Activated CD8-positive, alpha-beta memory T cell treated with anti-CD3 and anti-CD28 coated beads for 36 hours (primary cell): ENCODE data around the gene BLMH. TPM values are rescaled to one million over a fixed set of nuclear protein-coding genes. Genes with fewer than 3 reads are reported as not detected.

Source experiments
- CTCF ChIA-PET: fragments of 350-600 bp; sonication (Branson Sonifier 250); formaldehyde crosslinking; loops from one replicate; lab custom pipeline; 2021; ENCODE audit warnings: antibody characterized with exemption; lab: Charles Lee
- POLR2A ChIA-PET: fragments of 350-600 bp; sonication (Branson Sonifier 250); formaldehyde crosslinking; loops from one replicate; lab custom pipeline; 2021; ENCODE audit warnings: antibody characterized with exemption; lab: Charles Lee
- total RNA-seq, 2 experiments: library from RNA; stranded (reverse); gene quantifications; one replicate each; pipeline ENCODE4 v1.2.3, GENCODE V29; 2021

BLMH gene
- total RNA-seq, 2 experiments from 2014 or later = 75.6 to 75.7 TPM

DNA sequence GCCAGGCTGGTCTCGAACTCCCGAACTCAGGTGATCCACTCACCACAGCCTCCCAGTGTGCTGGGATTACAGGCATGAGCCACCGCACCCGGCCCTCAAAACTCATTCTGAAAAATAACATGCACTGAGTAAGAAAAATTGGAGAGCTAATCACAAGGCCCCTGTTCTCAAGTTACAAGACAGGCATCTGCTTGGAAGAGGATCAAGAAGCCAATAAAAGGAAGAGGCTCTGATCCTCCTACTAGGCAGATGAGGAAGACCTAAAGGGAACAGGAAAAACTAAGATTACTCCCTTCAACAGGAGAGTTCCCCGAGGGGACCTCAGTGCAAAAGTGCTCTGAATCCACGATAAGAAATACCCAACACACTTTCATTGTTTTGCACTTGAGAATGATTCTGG, 18.4 kb downstream of the BLMH start:
- ChIA-PET POLR2A (no interaction called here), CTCF (no interaction called here)

DNA sequence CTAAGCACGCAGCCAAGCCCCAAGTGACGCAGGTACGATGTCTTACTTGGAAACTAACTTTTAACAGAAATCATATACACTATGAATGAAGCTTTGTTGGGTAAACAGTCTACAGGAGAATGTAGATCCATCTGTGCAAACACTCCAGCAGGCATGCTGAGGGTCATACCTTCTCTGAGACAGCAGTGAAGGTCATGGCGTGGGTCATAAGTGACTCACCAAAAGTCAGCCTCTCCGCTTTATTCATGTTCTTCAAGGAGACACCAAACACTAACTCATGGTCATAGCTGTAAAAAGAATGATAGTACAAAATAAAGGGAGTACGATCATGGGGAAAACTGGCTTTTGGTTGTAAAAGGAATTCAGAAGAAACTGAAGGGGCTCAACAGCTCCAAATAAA, 20.6 kb downstream of the BLMH start:
- POLR2A ChIA-PET = no interaction called here
- CTCF ChIA-PET = no interaction called here

DNA sequence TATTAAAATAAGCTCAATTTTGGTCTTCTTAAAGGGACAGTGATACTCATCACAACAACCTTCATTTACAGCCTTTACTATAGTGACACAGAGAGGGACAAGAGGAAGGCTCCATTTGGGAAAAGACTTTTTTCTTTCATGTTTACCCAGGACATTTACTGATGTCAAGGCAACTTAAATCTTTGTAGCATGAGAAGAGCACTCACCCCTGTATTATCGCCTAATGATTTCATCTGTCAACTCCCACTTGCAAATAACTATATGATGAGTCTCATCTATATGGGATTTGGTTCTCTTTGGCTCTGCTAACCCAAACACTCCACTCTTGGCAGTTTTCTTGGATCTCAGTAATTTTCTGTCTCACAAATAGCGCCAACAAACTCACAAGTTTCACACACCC, 24.1 kb downstream of the BLMH start:
- ChIA-PET CTCF (no interaction called here), POLR2A (no interaction called here)

DNA sequence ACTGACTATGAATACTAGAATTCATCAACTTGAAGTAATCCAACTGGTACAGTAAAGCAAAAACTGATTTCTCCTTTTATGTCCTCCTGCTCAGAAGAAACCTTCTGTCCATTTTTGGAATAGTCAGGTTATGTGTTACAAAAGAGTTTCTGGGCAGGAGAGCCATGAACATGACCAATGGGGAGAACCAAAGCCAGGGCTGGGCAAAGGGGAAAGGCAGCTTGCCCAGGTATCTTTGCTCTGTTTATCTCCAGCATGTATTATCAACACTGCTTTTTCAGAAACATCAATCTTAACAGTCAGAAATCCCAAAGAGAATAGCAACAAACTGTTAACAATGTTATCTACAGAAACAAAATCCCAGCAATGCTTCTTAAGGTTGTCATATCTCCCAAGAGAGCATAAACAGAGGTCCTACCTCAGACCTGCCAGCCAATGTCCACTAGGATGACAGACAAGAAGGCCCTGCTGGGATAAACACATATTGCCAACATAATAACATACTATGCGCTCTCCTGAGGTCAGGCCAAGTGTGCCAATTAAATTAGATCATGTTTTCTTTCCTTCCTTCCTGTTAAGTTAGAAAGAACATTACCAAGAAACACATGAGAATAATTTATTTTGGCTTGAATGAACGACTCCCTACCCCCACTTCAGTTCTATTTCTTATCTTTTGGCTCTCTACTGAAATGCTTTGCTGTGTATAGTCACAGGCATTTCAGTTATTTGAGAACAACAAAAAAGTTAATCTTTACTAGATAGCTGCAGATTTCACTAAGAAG, 28.0 kb downstream of the BLMH start:
- ChIA-PET POLR2A (no interaction called here), CTCF (no interaction called here)

DNA sequence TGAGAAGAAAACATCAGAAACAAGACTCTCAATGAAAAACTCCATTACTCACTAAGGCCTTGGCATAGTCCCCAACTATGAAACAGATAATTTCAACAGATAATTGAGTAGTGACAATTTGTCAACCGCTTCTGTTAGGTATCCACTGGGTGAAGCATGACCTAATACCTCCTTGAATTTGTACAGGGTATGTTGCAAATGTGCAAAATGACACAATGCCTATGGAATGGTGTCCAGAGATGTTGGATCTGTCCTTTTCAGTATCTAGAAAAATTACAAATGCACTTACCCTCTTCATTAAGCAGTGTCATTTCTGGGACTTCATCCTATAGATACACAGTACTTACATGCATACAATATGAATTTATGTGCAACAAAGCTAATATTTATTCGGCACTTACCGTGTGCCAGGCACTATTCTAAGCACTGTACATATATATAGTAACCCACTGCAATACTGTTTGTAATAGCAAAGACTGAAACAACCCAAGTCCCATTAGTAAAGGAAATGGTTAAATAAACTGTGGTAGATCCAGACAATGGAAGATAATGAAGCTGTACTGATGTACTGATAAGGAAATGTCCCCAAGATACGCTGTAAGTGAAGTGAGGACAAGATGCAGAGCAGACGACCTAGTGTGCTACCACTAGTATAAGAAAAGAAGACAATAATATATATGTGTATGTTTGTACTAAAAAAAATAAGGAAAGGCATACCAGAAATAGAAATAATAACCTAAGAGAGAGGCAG, 34.8 kb downstream of the BLMH start:
- POLR2A ChIA-PET = no interaction called here
- CTCF ChIA-PET = interaction anchor here (1.1 kb wide), 1 partner anchor 77 kb away, joined by 3 read pairs; no protein-coding TSS in a partner anchor

DNA sequence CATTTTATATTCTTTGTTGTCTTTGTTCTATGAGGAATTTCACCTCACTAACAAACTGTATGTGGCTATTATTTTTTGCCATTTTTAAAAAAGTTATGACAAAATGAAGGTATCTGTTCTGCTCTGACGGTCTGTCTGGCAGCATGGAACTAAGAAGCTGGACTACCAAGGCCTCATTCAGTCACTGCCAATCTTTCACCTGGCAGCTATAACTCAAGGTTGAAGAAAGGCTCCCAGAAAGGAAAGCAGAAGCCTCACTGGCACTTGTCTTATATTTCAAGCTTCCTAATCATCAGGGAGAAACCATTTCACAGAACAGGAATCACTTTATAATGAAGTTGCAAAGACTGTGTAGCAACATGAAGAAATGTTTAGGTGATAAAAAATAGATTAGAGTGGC, 37.6 kb downstream of the BLMH start:
- CTCF ChIA-PET = no interaction called here

DNA sequence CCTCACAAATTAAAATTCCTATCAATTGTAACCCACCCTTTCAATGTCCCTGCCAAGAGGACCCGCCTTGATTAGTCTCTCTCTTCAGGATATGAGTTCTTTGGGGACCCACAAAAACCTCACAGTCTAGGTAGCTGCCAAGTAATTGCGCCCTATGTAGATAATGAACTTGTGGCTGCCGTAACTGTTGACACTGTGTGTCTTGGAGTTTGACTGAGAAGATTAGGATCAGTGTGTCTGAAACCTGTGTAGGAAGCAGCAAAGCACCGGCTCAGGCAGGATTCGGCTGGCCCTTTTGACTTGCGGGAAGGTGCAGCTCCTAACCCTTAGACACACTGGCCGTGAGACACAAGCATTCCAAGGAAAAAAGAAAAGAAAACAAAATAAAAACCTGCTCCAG, 38.4 kb downstream of the BLMH start:
- CTCF ChIA-PET = no interaction called here
- POLR2A ChIA-PET = no interaction called here

More for the DNA sequence above, 37.6 kb downstream of the BLMH start:
- POLR2A ChIA-PET = no interaction called here

DNA sequence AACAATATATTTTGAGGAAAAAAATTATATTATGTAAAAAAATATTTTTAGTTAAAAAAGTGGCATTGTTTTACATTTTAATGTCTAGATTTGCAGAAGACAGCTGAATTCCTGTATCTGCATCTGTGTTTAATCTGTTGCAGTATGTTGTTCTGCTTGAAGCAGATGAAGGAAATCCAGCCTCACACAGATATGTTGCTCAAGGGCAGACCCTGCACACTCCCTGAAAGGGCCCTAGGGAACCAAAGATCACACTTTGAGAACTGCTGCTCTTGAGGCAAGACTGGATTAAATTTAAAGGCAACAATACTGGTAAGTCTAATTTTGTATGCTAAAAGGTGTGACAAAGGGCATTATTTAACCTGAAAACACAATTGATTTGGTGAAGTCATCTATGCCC, 39.8 kb downstream of the BLMH start:
- ChIA-PET POLR2A (no interaction called here), CTCF (no interaction called here)

DNA sequence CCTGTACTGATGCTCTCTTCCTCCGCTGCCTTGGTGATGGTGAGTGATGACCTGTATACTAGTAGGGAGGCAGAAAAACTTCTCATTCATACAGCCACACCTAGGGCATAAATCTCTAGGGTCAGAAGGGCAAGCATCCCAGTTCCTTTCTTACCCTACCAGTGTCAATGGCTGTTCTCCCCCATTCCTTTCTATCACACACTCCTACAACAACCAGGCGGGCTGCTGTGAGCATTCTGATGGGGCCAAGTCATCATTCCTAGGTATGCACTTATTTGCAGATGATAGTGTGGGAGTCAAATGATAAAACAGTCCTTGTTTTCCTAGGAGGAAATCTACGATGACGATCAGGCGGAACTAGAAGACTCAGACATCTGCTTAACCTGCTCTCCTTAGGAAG, 42.3 kb downstream of the BLMH start:
- POLR2A ChIA-PET = no interaction called here
- CTCF ChIA-PET = no interaction called here

DNA sequence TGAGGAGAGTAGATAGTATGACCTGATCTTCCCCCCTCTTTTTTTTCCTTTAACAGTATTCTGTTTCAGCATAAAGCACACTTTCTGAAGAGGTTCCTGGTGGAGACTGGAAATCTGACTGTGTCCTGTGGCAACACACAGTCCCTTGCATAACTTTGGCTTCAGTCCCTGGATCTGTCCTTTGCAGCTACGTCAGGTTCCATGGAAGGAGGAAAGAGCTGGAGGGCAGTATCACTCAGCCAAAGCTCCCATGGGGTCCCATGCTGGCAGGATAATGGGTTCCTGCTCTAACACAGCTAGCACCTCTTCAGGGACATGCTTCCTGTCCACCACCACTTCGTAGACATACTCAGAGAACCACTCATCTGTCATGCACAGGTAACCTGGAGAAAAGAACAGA, 43.0 kb downstream of the BLMH start:
- ChIA-PET CTCF (no interaction called here), POLR2A (no interaction called here)

DNA sequence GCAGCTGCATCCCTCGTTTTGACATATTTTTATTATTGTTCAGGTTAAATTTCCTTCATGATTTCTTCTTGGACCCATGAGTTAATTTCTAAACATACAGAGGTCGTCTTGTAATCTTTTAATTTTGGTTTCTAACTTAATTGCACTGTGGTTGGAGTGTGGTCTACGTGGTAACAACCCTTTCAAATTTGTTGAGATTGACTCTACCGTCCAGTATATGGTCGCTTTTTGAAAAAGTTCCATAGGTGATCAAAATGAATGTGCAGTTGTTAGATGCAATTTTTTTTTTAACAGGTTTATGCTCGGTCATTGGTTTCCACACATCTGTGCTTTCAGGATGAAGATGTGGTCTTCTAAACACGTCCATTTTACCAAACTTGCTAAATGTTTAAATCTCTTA, 45.3 kb downstream of the BLMH start:
- CTCF ChIA-PET = no interaction called here
- POLR2A ChIA-PET = interaction anchor here (0.6 kb wide), 1 partner anchor 1760 kb away, joined by 8 read pairs; no protein-coding TSS in a partner anchor

DNA sequence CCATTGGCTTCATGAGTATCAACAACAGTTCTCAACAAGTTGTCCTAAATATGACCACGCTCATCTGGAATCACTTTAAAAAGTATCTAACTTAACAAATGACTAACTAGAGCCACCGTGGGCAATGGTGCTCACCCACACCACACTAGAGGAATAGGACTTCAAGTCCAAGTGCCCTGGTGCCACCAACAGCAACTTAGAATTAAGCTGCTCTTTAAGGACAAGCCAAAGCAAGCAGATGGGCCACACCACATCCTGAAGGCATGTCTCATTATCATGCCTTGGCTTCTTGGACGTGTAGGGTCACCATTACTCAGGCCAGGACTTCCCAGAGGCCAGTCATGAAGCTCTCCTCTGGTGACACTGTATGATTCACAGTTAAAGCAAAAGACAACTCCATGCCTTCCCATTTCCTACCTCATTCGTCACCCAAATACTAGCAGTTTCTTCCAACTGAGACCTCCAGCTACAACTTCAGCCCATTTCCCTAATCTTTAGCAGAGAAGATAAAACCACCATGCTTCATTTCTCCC, 46.8 kb downstream of the BLMH start:
- ChIA-PET POLR2A (interaction anchor here (0.6 kb wide), 1 partner anchor 233 kb away, joined by 4 read pairs; no protein-coding TSS in a partner anchor), CTCF (interaction anchor here (0.8 to 1.3 kb wide), 2 partner anchors 36 to 92 kb away, joined by 4 to 6 read pairs; no protein-coding TSS in a partner anchor)

DNA sequence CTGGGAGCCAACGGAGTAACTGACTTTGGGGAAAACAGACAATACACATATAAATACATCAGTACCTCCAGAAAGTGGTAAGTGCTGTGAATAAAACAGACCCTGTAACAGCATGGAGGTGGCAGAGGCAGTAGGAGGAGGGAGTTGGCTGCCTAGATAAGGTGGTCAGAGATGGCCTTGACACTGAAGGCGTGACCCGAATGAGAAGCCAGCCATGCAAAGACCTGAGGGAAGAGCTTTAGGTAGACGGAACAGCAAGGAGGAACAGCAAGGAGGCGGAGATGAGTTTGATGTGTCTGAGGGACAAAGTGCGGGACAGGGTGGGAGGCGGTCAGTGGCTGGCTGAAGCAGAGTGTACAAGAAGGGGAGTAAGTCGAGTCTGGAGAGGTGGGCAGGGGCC, 48.2 kb downstream of the BLMH start:
- ChIA-PET POLR2A (no interaction called here), CTCF (interaction anchor here (1.3 kb wide), 1 partner anchor 93 kb away, joined by 4 read pairs; no protein-coding TSS in a partner anchor)

DNA sequence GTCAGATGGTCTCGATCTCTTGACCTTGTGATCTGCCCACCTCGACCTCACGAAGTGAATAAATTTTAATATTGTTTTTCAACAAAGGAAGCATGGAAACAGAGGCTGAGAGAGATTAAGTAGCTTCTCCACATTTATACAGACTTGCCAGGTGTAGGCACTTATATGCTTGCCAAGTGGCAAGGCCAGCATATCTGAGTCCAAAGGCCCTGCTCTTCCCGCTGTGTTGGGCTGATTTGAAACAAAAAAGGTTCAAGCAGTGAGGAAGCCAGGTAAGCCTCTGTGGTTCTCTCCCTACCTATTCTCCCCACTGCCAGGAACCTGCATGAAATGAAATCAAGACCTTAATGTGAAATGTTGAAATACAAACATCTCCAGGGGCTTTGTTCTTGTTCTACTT, 48.7 kb downstream of the BLMH start:
- CTCF ChIA-PET = no interaction called here

DNA sequence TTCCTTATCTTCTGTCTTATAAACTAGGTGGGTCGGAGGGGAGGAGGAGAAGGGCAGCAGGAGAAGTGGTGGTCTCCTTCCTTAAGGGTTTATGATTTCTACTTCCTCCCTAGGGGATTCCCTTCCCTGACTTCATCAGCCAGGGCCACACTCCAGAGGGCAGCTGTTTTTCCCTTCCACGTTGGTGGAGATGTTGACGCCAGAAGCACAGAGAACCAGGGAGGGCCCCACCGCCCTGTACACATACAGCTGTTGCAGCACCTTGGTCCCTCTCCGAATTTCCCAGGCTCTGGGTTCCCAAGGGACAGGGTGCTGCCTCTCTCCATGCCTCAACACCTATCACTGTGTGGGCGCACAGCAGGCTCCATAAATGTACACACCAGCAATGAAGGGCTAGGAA, 50.7 kb downstream of the BLMH start:
- ChIA-PET POLR2A (no interaction called here), CTCF (interaction anchor here (0.9 kb wide), 1 partner anchor 21 kb away, joined by 5 read pairs; no protein-coding TSS in a partner anchor)

More for the DNA sequence above, 48.7 kb downstream of the BLMH start:
- POLR2A ChIA-PET = no interaction called here

DNA sequence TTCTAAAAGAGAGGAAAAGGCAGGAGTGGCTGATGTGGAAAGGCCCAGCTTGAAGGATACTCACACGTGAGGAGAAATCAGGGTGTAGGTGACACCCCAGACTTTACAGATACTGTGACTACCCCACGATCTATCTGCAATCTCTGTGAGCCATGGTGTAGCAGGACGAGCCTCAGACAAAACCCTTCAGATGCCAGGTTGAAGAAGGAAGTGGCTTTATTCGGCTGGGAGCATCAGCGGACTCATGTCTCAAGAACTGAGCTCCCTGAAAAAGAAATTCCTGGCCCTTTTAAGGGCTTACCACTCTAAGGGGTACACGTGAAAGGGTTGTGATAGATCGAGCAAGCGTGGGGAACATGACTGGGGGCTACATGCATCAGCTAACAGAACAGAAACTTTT, 51.6 kb downstream of the BLMH start:
- CTCF ChIA-PET = interaction anchor here (0.9 kb wide), 1 partner anchor 20 kb away, joined by 5 read pairs; no protein-coding TSS in a partner anchor
- POLR2A ChIA-PET = no interaction called here

DNA sequence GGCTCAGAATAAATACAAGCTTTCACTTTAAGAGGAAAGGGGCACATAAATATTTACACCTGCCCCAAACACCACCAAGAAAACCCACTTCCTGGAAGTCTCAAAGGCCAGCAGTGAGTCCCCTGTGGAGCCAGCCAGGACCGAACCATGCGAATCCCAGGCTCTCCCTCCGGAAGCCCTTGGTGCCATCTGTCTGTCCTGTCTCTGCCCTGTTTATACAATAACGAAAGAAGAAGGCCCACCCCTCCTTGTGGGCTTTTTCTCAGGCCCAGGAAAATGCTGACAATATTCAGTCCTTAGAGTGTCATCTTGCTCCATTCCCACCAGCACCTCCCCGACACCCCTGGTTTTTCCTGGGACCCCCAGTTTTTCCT, 52.7 kb downstream of the BLMH start:
- ChIA-PET CTCF (no interaction called here), POLR2A (no interaction called here)

DNA sequence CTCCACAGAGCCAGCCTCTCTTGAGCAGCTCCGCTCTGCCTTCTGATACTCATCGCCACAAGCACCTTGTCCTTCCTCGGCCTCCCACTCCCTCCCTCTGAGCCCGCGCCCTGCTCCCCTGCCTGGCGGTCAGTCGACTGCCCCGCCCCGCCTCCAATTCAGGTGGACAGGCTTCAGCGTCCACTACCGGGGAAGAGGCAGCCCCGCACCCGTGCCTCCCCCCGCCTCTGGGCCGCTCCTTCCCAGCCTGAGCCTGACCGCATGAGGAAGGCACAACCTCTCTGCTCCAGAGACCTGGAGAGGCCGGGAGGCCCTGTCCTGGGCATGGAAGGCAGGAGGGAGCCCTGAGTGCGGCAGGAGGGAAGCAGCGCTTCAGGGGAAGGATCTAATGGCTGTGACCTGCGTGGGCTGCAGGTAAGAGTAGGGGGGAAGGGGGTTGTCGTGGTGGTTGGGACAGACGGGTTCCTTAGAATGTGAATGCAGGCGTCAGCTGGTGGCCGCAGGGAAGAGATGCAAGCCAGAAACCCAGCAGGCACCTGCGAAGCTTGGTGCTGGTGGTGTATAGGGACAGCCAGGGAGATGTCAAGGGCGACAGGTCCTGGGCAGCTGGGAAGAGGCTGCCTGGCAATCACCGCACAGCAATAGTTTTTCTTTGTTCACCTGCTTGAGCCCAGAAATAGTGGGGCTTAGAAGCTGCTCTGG, 53.2 kb downstream of the BLMH start:
- ChIA-PET POLR2A (no interaction called here), CTCF (no interaction called here)

DNA sequence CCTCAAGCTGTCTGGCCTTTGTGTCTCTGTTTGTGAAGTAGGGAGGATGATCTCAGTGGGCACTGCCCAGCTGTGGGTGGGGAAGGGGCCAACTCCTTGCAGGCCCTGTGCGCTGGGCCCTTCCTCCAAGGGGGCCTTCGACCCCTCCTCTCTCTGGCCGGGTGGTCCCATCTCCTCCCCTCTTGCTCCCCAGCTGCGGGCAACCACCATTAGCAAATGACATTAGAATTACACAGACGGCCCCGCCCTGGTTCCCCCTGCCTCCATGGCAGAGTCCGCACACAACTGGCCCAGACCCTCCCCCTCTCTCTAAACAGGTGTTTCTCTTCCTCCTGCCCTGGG, 53.8 kb downstream of the BLMH start:
- CTCF ChIA-PET = no interaction called here
- POLR2A ChIA-PET = no interaction called here
